Measurements from ENCODE around the gene CTRL.

GRCh38 chr16:67923414-67924116 lies 8.1 kb downstream of the CTRL start:
- TF ChIP-seq SMC3 (IDR thresholded peaks at IDR 0.05; ENCODE audit: low read depth, low read length) (no peak), FOXM1 (IDR thresholded peaks at IDR 0.05; ENCODE audit: low read depth) (no peak), TAF1 (IDR thresholded peaks at IDR 0.05; ENCODE audit: borderline replicate concordance, low read depth, low read length) (no peak), CTCF (IDR thresholded peaks at IDR 0.05) (no peak), USF2 (IDR thresholded peaks at IDR 0.05; ENCODE audit: borderline replicate concordance, low read depth, low read length) (no peak)

Measured in SK-N-SH (cell line).